DMS 273 (cell line): ENCODE measurements around the gene IAH1.
"Not testable (repeated sequence)": the region's sequence is repeated elsewhere in the genome, so short reads cannot be mapped to it uniquely, and the experiment has no call there.

ENCODE experiments used
- DNase-seq: peaks from one replicate; lab custom pipeline; 2025; ENCODE audit not compliant: unreplicated experiment; lab: John Stamatoyannopoulos, UW

The IAH1 gene

GRCh38 chr2:9473308-9473984 is 905 bp upstream of the IAH1 start:
- DNase-seq, result peak; percentile 30

- DNase-seq, result peak; percentile 53
Measured at GRCh38 chr2:9473985-9474360, 378 bp upstream of the IAH1 start.

GRCh38 chr2:9477914-9478313 is 3.6 kb downstream of the IAH1 start:
- no peak for DNase-seq

GRCh38 chr2:9478526-9478925 is 4.2 kb downstream of the IAH1 start:
- DNase-seq, result no peak

- no peak for DNase-seq
Measured at GRCh38 chr2:9480157-9480556, 5.8 kb downstream of the IAH1 start.

GRCh38 chr2:9483107-9483506 is 8.8 kb downstream of the IAH1 start:
- no peak for DNase-seq

- no peak for DNase-seq
Measured at GRCh38 chr2:9484533-9484932, 10.2 kb downstream of the IAH1 start.

GRCh38 chr2:9488583-9489547 is 14.5 kb downstream of the IAH1 start:
- no peak for DNase-seq

GRCh38 chr2:9490789-9491188 is 16.4 kb downstream of the IAH1 start:
- no peak for DNase-seq

- DNase-seq, result no peak
Measured at GRCh38 chr2:9492927-9493326, 18.6 kb downstream of the IAH1 start.

GRCh38 chr2:9493478-9493877 is 19.1 kb downstream of the IAH1 start:
- DNase-seq, result no peak

GRCh38 chr2:9494081-9494480 is 19.7 kb downstream of the IAH1 start:
- DNase-seq, result no peak

- no peak for DNase-seq
Measured at GRCh38 chr2:9497017-9497416, 22.7 kb downstream of the IAH1 start.

- no peak for DNase-seq
Measured at GRCh38 chr2:9498210-9498609, 23.9 kb downstream of the IAH1 start.

- DNase-seq, result no peak
Measured at GRCh38 chr2:9508931-9509330, 34.6 kb downstream of the IAH1 start.

GRCh38 chr2:9513946-9514345 is 39.6 kb downstream of the IAH1 start:
- not testable (repeated sequence) for DNase-seq

- DNase-seq, result no peak
Measured at GRCh38 chr2:9517118-9517782, 42.9 kb downstream of the IAH1 start.

GRCh38 chr2:9518163-9518562 is 43.8 kb downstream of the IAH1 start:
- DNase-seq, result no peak

GRCh38 chr2:9518780-9519179 is 44.4 kb downstream of the IAH1 start:
- no peak for DNase-seq

- no peak for DNase-seq
Measured at GRCh38 chr2:9519250-9519649, 44.9 kb downstream of the IAH1 start.

- no peak for DNase-seq
Measured at GRCh38 chr2:9524291-9524690, 49.9 kb downstream of the IAH1 start.

GRCh38 chr2:9525266-9525665 is 50.9 kb downstream of the IAH1 start:
- DNase-seq, result no peak
